Measurements from ENCODE around the gene CLCN7. TPM values are rescaled to one million over a fixed set of nuclear protein-coding genes. Genes with fewer than 3 reads are reported as not detected.

The CLCN7 gene
- total and polyA plus RNA-seq, 2 of the 13 experiments (the other 11 are each of a cell fraction or from before 2014, with no cell fraction given): 24.6 to 25.1 TPM

GRCh38 chr16:1408171-1408837, 66.5 kb downstream of the CLCN7 start (continued):
- TF ChIP-seq KLF15 (CRISPR knock-in tag; IDR thresholded peaks at IDR 0.05; ENCODE audit: borderline replicate concordance) (peak; percentile 28; the same call in 1 of the 2 replicates), ZNF816 (CRISPR knock-in tag; IDR thresholded peaks at IDR 0.05; ENCODE audit: borderline replicate concordance) (no peak), HNF1B (CRISPR knock-in tag; IDR thresholded peaks at IDR 0.05) (peak; percentile 55; the same call in 1 of the 2 replicates), ZNF274 (CRISPR knock-in tag; IDR thresholded peaks at IDR 0.05) (0 out of 2 replicates have a peak, but pooled peaks have one; percentile 29), KLF12 (CRISPR knock-in tag; IDR thresholded peaks at IDR 0.05; ENCODE audit: borderline replicate concordance) (peak; percentile 74; the same call in 1 of the 2 replicates), ZNF740 (CRISPR knock-in tag; IDR thresholded peaks at IDR 0.05) (peak; percentile 95), MIER2 (CRISPR knock-in tag; IDR thresholded peaks at IDR 0.05) (no peak), CTCF (CRISPR knock-in tag; IDR thresholded peaks at IDR 0.05) (0 out of 2 replicates have a peak, but pooled peaks have one; percentile 1), MXI1 (IDR thresholded peaks at IDR 0.05; ENCODE audit: borderline replicate concordance, low read depth, low read length) (peak; percentile 65; the same call in 1 of the 3 replicates), DR1 (CRISPR knock-in tag; IDR thresholded peaks at IDR 0.05) (0 out of 2 replicates have a peak, but pooled peaks have one; percentile 42), ATF3 (CRISPR knock-in tag; IDR thresholded peaks at IDR 0.05) (no peak), JUNB (CRISPR knock-in tag; IDR thresholded peaks at IDR 0.05; ENCODE audit: borderline replicate concordance) (no peak), SPEN (CRISPR knock-in tag; IDR thresholded peaks at IDR 0.05; ENCODE audit: low read depth) (peak; percentile 100), SALL2 (CRISPR knock-in tag; IDR thresholded peaks at IDR 0.05) (no peak), ZNF501 (CRISPR knock-in tag; IDR thresholded peaks at IDR 0.05) (0 out of 2 replicates have a peak, but pooled peaks have one; percentile 64), RBFOX2 (IDR thresholded peaks at IDR 0.05; ENCODE audit: low read depth, low read length) (peak; percentile 72), HMGXB4 (CRISPR knock-in tag; IDR thresholded peaks at IDR 0.05; ENCODE audit: borderline replicate concordance in 1 of 2, low read depth in 1 of 2) (peak in 1 of 2 experiments; percentile 45; a peak in 2 of 4 replicates), FOXK1 (CRISPR knock-in tag; IDR thresholded peaks at IDR 0.05; ENCODE audit: borderline replicate concordance, low read depth) (peak; percentile 57; the same call in 1 of the 2 replicates), ZFP90 (CRISPR knock-in tag; IDR thresholded peaks at IDR 0.05; ENCODE audit: borderline replicate concordance) (0 out of 2 replicates have a peak, but pooled peaks have one; percentile 34)
